H1 (cell line): ENCODE results near the gene PTPRE. TPM values are rescaled to one million over a fixed set of nuclear protein-coding genes. Genes with fewer than 3 reads are reported as not detected.

ENCODE experiments used
- CTCF ChIA-PET: fragments of 300-600 bp; sonication (Branson Sonifier 250); formaldehyde crosslinking; loops from one replicate; lab custom pipeline; 2021; ENCODE audit not compliant: partially characterized antibody; lab: Charles Lee
- POLR2A ChIA-PET: fragments of 300-600 bp; sonication (Branson Sonifier 250); formaldehyde crosslinking; loops from one replicate; lab custom pipeline; 2021; ENCODE audit warnings: inconsistent platforms; ENCODE audit not compliant: partially characterized antibody; lab: Charles Lee
- DNase-seq, 2 experiments: peaks; one replicate each; pipeline versions ENCODE4 v3.0.0 to v3.0.0-alpha.2; 2010 to 2022; ENCODE audit warnings: low spot score in 2 of 2, low read depth in 1 of 2, mixed read lengths in 1 of 2
- FAIRE-seq: peaks from 2 replicates; lab custom pipeline; 2011; peaks lifted over from hg19 to GRCh38; lab: Jason Lieb, UNC
- H2AFZ ChIP-seq: 2 replicates; pipeline ENCODE4 v1.8.1; 2012; ENCODE audit warnings: low read length, inconsistent platforms
- H2AK5ac ChIP-seq: 2 replicates; pipeline ENCODE4 v1.6.1; 2013; ENCODE audit warnings: low read depth, low read length
- H2BK120ac ChIP-seq: replicated peaks from 2 replicates; pipeline ENCODE3; 2013; ENCODE audit warnings: low read depth, low read length, inconsistent platforms
- H2BK12ac ChIP-seq: 2 replicates; pipeline ENCODE4 v1.6.1; 2013; ENCODE audit warnings: low read depth, low read length
- H2BK15ac ChIP-seq: 2 replicates; pipeline ENCODE4 v1.6.1; 2013; ENCODE audit warnings: low read length
- H2BK20ac ChIP-seq: 2 replicates; pipeline ENCODE4 v1.6.1; 2013; ENCODE audit warnings: low read length
- H2BK5ac ChIP-seq: 2 replicates; pipeline ENCODE4 v1.6.1; 2013; ENCODE audit warnings: low read depth, low read length
- H3K14ac ChIP-seq: 2 replicates; pipeline ENCODE4 v1.6.1; 2013; ENCODE audit warnings: inconsistent platforms; ENCODE audit not compliant: insufficient read length
- H3K18ac ChIP-seq: 2 replicates; pipeline ENCODE4 v1.6.1; 2013; ENCODE audit warnings: low read length; ENCODE audit errors: extremely low read depth
- H3K23ac ChIP-seq: 2 replicates; pipeline ENCODE4 v1.6.1; 2013; ENCODE audit warnings: inconsistent platforms; ENCODE audit not compliant: insufficient read length
- H3K23me2 ChIP-seq: 2 replicates; pipeline ENCODE4 v1.6.1; 2013; ENCODE audit warnings: low read depth, low read length
- H3K27ac ChIP-seq: 2 replicates; pipeline ENCODE4 v1.6.1; 2011; ENCODE audit warnings: low read depth, low read length, inconsistent platforms
- H3K27me3 ChIP-seq, 4 experiments: replicated peaks in 1 of 4; 1 replicate in 1 of 4; 2 replicates in 3 of 4; pipeline versions ENCODE4 v1.6.1 to v1.8.1; 2011 to 2013; ENCODE audit warnings: low read length in 3 of 4, mild to moderate bottlenecking in 3 of 4, inconsistent platforms in 2 of 4, mixed read lengths in 2 of 4, moderate library complexity in 1 of 4; ENCODE audit not compliant: control insufficient read depth in 3 of 4, insufficient read depth in 3 of 4; ENCODE audit errors: extremely low read depth in 1 of 4
- H3K36me3 ChIP-seq, 4 experiments: 2 replicates each; pipeline versions ENCODE4 v1.6.1 to v1.8.1; 2011 to 2013; ENCODE audit warnings: mild to moderate bottlenecking in 4 of 4, low read length in 3 of 4, moderate library complexity in 2 of 4, control low read depth in 1 of 4, inconsistent platforms in 1 of 4; ENCODE audit not compliant: insufficient read depth in 4 of 4, control insufficient read depth in 2 of 4
- H3K4ac ChIP-seq: replicated peaks from 2 replicates; pipeline ENCODE3; 2013; ENCODE audit warnings: low read length, low read depth, mixed read lengths, inconsistent platforms; ENCODE audit not compliant: insufficient read length
- H3K4me1 ChIP-seq, 4 experiments: replicated peaks in 1 of 4; 1 replicate in 1 of 4; 2 replicates in 3 of 4; pipeline versions ENCODE4 v1.6.1 to v1.8.1; 2011 to 2013; ENCODE audit warnings: low read length in 3 of 4, inconsistent platforms in 2 of 4, mixed read lengths in 1 of 4; ENCODE audit not compliant: insufficient read depth in 4 of 4, control insufficient read depth in 3 of 4
- H3K4me2 ChIP-seq, 2 experiments: 2 replicates each; pipeline versions ENCODE4 v1.6.1 to v1.8.1; 2011 to 2013; ENCODE audit warnings: low read depth in 2 of 2, low read length in 2 of 2, control low read depth in 1 of 2, inconsistent platforms in 1 of 2, mild to moderate bottlenecking in 1 of 2; ENCODE audit not compliant: insufficient read depth in 1 of 2
- H3K4me3 ChIP-seq, 4 experiments: fragments of 200-600, 300-600 bp in 1 of 4; sonication (generic), shearing (Covaris generic), sonication (Bioruptor Twin) in 1 of 4; 2 replicates each; pipeline versions ENCODE4 v1.5.1 to v1.8.1; 2011 to 2016; ENCODE audit warnings: low read length in 4 of 4, low read depth in 3 of 4, control low read depth in 2 of 4, inconsistent platforms in 2 of 4, mild to moderate bottlenecking in 2 of 4, mixed read lengths in 1 of 4, moderate library complexity in 1 of 4; ENCODE audit not compliant: insufficient read depth in 2 of 4; ENCODE audit errors: extremely low read depth in 1 of 4
- H3K56ac ChIP-seq: replicated peaks from 2 replicates; pipeline ENCODE3; 2013; ENCODE audit warnings: low read depth, mild to moderate bottlenecking, mixed read lengths, low read length, inconsistent platforms; ENCODE audit not compliant: insufficient read length
- H3K79me1 ChIP-seq: 2 replicates; pipeline ENCODE4 v1.6.1; 2013; ENCODE audit warnings: low read depth, low read length, control low read depth
- H3K79me2 ChIP-seq, 2 experiments: 2 replicates each; pipeline versions ENCODE4 v1.6.1 to v1.8.1; 2012 to 2013; ENCODE audit warnings: low read length in 2 of 2, mild to moderate bottlenecking in 2 of 2, inconsistent platforms in 1 of 2; ENCODE audit not compliant: insufficient read depth in 2 of 2, control insufficient read depth in 1 of 2
- H3K9ac ChIP-seq, 4 experiments: replicated peaks in 1 of 4; 1 replicate in 1 of 4; 2 replicates in 3 of 4; pipeline versions ENCODE4 v1.6.1 to v1.8.1; 2011 to 2013; ENCODE audit warnings: low read depth in 3 of 4, low read length in 3 of 4, control low read depth in 2 of 4, mild to moderate bottlenecking in 2 of 4, moderate library complexity in 2 of 4, inconsistent platforms in 1 of 4; ENCODE audit errors: extremely low read depth in 1 of 4
- H3K9me3 ChIP-seq, 2 experiments: 2 replicates each; pipeline versions ENCODE4 v1.6.1 to v1.8.1; 2012 to 2013; ENCODE audit warnings: mild to moderate bottlenecking in 2 of 2, moderate library complexity in 2 of 2, control low read depth in 1 of 2, inconsistent platforms in 1 of 2, low read depth in 1 of 2, low read length in 1 of 2, mixed read lengths in 1 of 2; ENCODE audit not compliant: insufficient read depth in 2 of 2
- H4K20me1 ChIP-seq, 2 experiments: replicated peaks in 1 of 2; 2 replicates each; pipeline versions ENCODE3 to v1.8.1; 2011 to 2013; ENCODE audit warnings: inconsistent platforms in 2 of 2, low read length in 2 of 2, mild to moderate bottlenecking in 1 of 2; ENCODE audit not compliant: insufficient read depth in 2 of 2, control insufficient read depth in 1 of 2
- H4K5ac ChIP-seq: 2 replicates; pipeline ENCODE4 v1.6.1; 2013; ENCODE audit warnings: low read length, low read depth, mixed read lengths, inconsistent platforms; ENCODE audit not compliant: insufficient read length
- H4K8ac ChIP-seq: 2 replicates; pipeline ENCODE4 v1.8.0; 2013; ENCODE audit warnings: mild to moderate bottlenecking, moderate library complexity, low read length, inconsistent platforms; ENCODE audit not compliant: insufficient read depth; ENCODE audit errors: extremely low read depth
- H4K91ac ChIP-seq: replicated peaks from 2 replicates; pipeline ENCODE3; 2013; ENCODE audit warnings: low read length, mixed read lengths, inconsistent platforms; ENCODE audit not compliant: insufficient read length
- BACH1 ChIP-seq: IDR thresholded peaks from 2 replicates; pipeline ENCODE4 v1.6.1; 2012; ENCODE audit warnings: low read length, improper control_type of control experiment
- BCL11A ChIP-seq, 2 experiments: IDR thresholded peaks; one replicate each; pipeline ENCODE4 v1.6.1; 2011; ENCODE audit warnings: low read depth in 2 of 2, low read length in 2 of 2, mild to moderate bottlenecking in 2 of 2
- POU5F1 ChIP-seq: IDR thresholded peaks from 2 replicates; pipeline ENCODE4 v1.6.1; 2011; ENCODE audit warnings: low read depth, mild to moderate bottlenecking, low read length, moderate library complexity
- TCF12 ChIP-seq: IDR thresholded peaks from 2 replicates; pipeline ENCODE4 v1.6.1; 2011; ENCODE audit warnings: low read depth, mild to moderate bottlenecking, low read length
- TEAD4 ChIP-seq: IDR thresholded peaks from 2 replicates; pipeline ENCODE4 v1.6.1; 2012; ENCODE audit warnings: low read depth, low read length, inconsistent platforms, mixed read lengths
- WGBS, 2 experiments: shearing (Covaris generic) in 1 of 2; methylation state at CpG; one replicate each; pipeline versions ENCODE4 v1.1.6 to v1.1.7; 2013 to 2015; ENCODE audit warnings: low lambda C conversion rate in 2 of 2, mixed read lengths in 2 of 2, inconsistent platforms in 1 of 2, low coverage in 1 of 2, missing lambda C conversion rate in 1 of 2; ENCODE audit not compliant: insufficient replicate concordance in 2 of 2, insufficient coverage in 1 of 2, insufficient read length in 1 of 2; ENCODE audit errors: extremely low coverage in 1 of 2, missing lambda C conversion rate in 1 of 2; 5-methylcytosine and 5-hydroxymethylcytosine counted together
- polyA plus RNA-seq, 7 experiments: library from polyadenylated mRNA; depleted of rRNA in 3 of 7; stranded (reverse) in 5 of 7; unstranded in 2 of 7; fragments of >200 nt in 5 of 7; fragments of 200-250 nt in 2 of 7; gene quantifications; 1 replicate in 5 of 7; 2 replicates in 1 of 7; 4 replicates in 1 of 7; pipeline versions ENCODE4 v1.2.1 to v1.2.3, GENCODE V29; 2011 to 2013; ENCODE audit warnings: missing spikeins in 2 of 7, mixed read lengths in 2 of 7
- total RNA-seq: library from RNA; stranded (reverse); fragmentation: NEBNext Ultra II Directional; extraction: Animal tissue kit (Norgen Biotek cat#: 25700); gene quantifications from 2 replicates; pipeline ENCODE4 v1.2.1, GENCODE V29; 2021

Gene PTPRE
- total and polyA plus RNA-seq, 2 of the 8 experiments (the other 6 are each of a cell fraction or from before 2014, with no cell fraction given), result 0.33 to 0.54 TPM

DNA sequence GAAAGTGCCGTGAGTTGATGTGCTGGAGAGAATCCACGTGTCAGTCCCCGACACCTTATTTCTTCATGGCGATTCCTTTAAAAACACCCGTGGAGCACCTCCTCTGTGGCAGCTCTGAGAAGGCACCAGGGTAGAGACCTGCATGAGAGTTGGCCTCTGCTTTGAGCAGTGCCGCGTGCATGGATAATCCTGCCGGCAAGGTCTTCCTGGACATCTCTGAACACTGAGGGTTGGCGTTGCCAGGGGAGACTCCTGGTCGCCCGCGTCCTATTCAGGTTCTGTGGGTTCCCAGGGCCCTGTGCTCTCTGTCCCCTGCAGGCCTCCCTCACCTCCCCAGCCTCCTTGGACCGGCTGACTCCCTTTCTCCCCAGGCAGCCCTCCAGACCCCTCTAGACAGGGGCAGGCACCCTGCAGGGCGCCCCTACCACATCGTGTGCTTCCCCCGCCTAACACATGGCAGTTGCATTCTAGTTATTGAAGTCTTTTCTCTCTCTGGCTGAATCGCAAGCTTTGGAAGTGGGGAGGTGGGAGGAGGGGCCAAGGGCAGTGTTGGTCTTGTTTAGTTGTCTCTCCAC lies 123.7 kb downstream of the PTPRE start:
- ChIA-PET CTCF (interaction anchor here (1.2 to 6.7 kb wide), 2 partner anchors 33 to 40 kb away, joined by 4 to 28 read pairs; no protein-coding TSS in a partner anchor), POLR2A (no interaction called here)
- Histone ChIP-seq H2AFZ (no peak overlapping the region), H3K23ac (no peak overlapping the region), H3K79me1 (no peaks in the 10 kb centered on the region; the same call in 1 of the 2 replicates), H4K91ac (no peak overlapping the region), H3K4me1 (no peaks in the 10 kb centered on the region; a peak in 1 of 7 replicates), H3K4me2 (no peak overlapping the region), H3K27ac (no peak overlapping the region), H2BK20ac (no peak overlapping the region), H4K5ac (no peak overlapping the region), H2BK5ac (no peak overlapping the region), H3K14ac (no peak overlapping the region), H3K36me3 (no peaks in the 10 kb centered on the region), H2BK15ac (no peak overlapping the region), H3K79me2 (no peaks in the 10 kb centered on the region), H3K23me2 (no peaks in the 10 kb centered on the region), H3K27me3 (no peaks in the 10 kb centered on the region), H3K9me3 (no peaks in the 10 kb centered on the region), H3K18ac (no peak overlapping the region), H2BK12ac (no peak overlapping the region), H4K20me1 (no peaks in the 10 kb centered on the region), H3K4me3 (no peak overlapping the region), H3K56ac (no peak overlapping the region), H4K8ac (no peak overlapping the region), H3K9ac (no peak overlapping the region), H3K4ac (no peak overlapping the region), H2BK120ac (no peak overlapping the region), H2AK5ac (no peak overlapping the region)
- FAIRE-seq, result no peak
- no peak for TF ChIP-seq BCL11A (IDR thresholded peaks at IDR 0.05; ENCODE audit: low read depth in 2 of 2, low read length in 2 of 2)
- no peak for TF ChIP-seq TCF12
- TF ChIP-seq POU5F1, result no peak
- TF ChIP-seq BACH1, result no peak
- TF ChIP-seq TEAD4, result no peak
- no peak for DNase-seq
- 86% methylated on average over 12 of the region's 17 CpGs; no CpG with 5 or more reads in 1 of the 2 experiments for WGBS, 2 experiments
